ENCODE measurements around the gene ENOX1. TPM values are rescaled to one million over a fixed set of nuclear protein-coding genes. Genes with fewer than 3 reads are reported as not detected.

ENOX1 gene
- total RNA-seq, 1 experiment from 2014 or later, result 0.35 TPM

DNA sequence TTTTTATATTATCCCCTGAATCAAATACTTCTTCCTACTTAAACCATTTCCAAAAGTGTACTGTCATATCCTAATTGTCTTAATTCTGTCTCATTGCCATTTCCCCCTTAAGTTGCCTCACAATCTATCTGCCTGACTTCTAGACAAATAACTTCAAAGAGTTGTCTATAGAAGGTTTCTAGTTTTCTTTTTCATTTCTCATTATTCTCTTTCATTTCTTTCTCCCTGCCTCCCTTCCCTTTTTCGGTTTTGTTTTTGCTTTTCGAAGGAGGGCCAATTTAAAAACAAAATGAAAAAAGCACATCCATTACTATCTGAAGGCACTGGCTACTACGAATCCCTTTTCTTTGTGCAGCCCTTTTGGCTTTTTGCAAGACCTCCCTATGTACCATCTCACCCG is 396.2 kb downstream of the ENOX1 start:
- no peak overlapping the region for H3K4me2 ChIP-seq
- ChIA-PET CTCF (no interaction called here), POLR2A (ENCODE audit: unreplicated experiment) (no interaction called here)
- intact Hi-C loops (cut with micrococcal nuclease; ENCODE audit: unreplicated experiment), result no loop called here
- H3K9me3 ChIP-seq (ENCODE audit: insufficient read depth, low read depth), result no peaks in the 10 kb centered on the region
- no peak for DNase-seq
- H3K79me2 ChIP-seq (ENCODE audit: low read depth), result no peaks in the 10 kb centered on the region
- BruUV-seq (replicated peaks), result no TSS peak
- H3F3A ChIP-seq (ENCODE audit: insufficient read depth, low read depth), result peaks cover 5% of the 10 kb centered on the region; the same call in 1 of the 2 replicates
- H3K4me1 ChIP-seq (replicated peaks; ENCODE audit: insufficient read depth), result peaks cover 28% of the 10 kb centered on the region
- no peak overlapping the region for H3K27ac ChIP-seq
- no peaks in the 10 kb centered on the region for H3K9me2 ChIP-seq (ENCODE audit: insufficient read depth)
- H2AFZ ChIP-seq, result no peak overlapping the region
- H3K27me3 ChIP-seq (ENCODE audit: insufficient read depth, low read depth), result no peaks in the 10 kb centered on the region
- no peaks in the 10 kb centered on the region for H3K36me3 ChIP-seq (ENCODE audit: low read depth)
- no peaks in the 10 kb centered on the region for H4K20me1 ChIP-seq (ENCODE audit: insufficient read depth)
- no peak overlapping the region for H3K4me3 ChIP-seq
- TF ChIP-seq EZH2 (IDR thresholded peaks at IDR 0.05; ENCODE audit: low read depth), result no peak
- TF ChIP-seq, protein P1, sequence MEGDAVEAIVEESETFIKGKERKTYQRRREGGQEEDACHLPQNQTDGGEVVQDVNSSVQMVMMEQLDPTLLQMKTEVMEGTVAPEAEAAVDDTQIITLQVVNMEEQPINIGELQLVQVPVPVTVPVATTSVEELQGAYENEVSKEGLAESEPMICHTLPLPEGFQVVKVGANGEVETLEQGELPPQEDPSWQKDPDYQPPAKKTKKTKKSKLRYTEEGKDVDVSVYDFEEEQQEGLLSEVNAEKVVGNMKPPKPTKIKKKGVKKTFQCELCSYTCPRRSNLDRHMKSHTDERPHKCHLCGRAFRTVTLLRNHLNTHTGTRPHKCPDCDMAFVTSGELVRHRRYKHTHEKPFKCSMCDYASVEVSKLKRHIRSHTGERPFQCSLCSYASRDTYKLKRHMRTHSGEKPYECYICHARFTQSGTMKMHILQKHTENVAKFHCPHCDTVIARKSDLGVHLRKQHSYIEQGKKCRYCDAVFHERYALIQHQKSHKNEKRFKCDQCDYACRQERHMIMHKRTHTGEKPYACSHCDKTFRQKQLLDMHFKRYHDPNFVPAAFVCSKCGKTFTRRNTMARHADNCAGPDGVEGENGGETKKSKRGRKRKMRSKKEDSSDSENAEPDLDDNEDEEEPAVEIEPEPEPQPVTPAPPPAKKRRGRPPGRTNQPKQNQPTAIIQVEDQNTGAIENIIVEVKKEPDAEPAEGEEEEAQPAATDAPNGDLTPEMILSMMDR (conservative IDR thresholded peaks at IDR 0.05), result no peak

DNA sequence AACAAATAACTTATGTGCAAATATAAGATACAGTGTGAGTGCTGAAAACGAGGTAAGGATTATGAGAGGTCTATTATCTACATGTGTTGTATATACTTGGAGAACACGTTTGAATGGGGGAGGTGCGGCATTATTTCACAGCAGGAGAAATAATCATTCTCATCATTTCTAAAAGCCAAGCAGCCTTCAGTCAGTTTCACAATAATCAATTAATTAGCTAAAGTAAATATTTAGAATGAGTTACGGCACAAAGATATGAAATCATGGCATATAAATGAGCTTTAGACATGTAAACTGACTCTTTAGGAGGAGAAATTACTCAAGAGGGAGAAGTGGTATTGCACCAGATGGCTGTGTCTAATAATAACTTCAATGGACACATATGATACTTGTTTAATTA is 396.8 kb downstream of the ENOX1 start:
- no peaks in the 10 kb centered on the region for H3K9me3 ChIP-seq (ENCODE audit: insufficient read depth, low read depth)
- no peak for DNase-seq
- intact Hi-C loops (cut with micrococcal nuclease; ENCODE audit: unreplicated experiment), result no loop called here
- no peaks in the 10 kb centered on the region for H3K36me3 ChIP-seq (ENCODE audit: low read depth)
- H3K9me2 ChIP-seq (ENCODE audit: insufficient read depth), result no peaks in the 10 kb centered on the region
- peaks cover 5% of the 10 kb centered on the region; the same call in 1 of the 2 replicates for H3F3A ChIP-seq (ENCODE audit: insufficient read depth, low read depth)
- no peak overlapping the region for H3K4me3 ChIP-seq
- no peak overlapping the region for H2AFZ ChIP-seq
- ChIA-PET POLR2A (ENCODE audit: unreplicated experiment) (no interaction called here), CTCF (no interaction called here)
- H3K4me2 ChIP-seq, result no peak overlapping the region
- H3K27me3 ChIP-seq (ENCODE audit: insufficient read depth, low read depth), result no peaks in the 10 kb centered on the region
- H3K27ac ChIP-seq, result no peak overlapping the region
- TF ChIP-seq, protein P1 (conservative IDR thresholded peaks at IDR 0.05), result no peak
- TF ChIP-seq EZH2 (IDR thresholded peaks at IDR 0.05; ENCODE audit: low read depth), result no peak
- no peaks in the 10 kb centered on the region for H4K20me1 ChIP-seq (ENCODE audit: insufficient read depth)
- no TSS peak for BruUV-seq (replicated peaks)
- H3K79me2 ChIP-seq (ENCODE audit: low read depth), result no peaks in the 10 kb centered on the region
- peaks cover 28% of the 10 kb centered on the region for H3K4me1 ChIP-seq (replicated peaks; ENCODE audit: insufficient read depth)

DNA sequence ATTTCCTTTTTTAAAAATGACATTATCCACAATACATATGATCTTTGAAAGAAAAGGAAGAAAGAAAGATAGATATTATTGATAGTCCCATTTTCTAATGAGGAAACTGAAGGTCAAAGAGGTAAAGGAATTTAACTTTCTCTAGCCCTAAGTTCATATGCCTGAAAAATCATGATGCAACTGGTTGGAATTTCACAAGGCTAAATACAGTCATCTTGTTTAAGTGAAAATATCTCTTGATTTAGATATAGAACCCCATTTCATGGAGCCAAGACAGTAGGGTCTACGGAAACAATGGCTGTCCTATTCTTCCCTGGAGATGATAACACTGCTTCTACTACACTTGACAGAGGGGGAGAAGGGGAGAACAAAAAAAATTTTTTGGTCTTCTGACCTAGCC is 397.2 kb downstream of the ENOX1 start:
- intact Hi-C loops (cut with micrococcal nuclease; ENCODE audit: unreplicated experiment), result no loop called here
- no peaks in the 10 kb centered on the region for H3K27me3 ChIP-seq (ENCODE audit: insufficient read depth, low read depth)

More for the DNA sequence above, 397.2 kb downstream of the ENOX1 start:
- no peak overlapping the region for H3K4me2 ChIP-seq
- no peak overlapping the region for H3K4me3 ChIP-seq
- H3K36me3 ChIP-seq (ENCODE audit: low read depth), result no peaks in the 10 kb centered on the region
- H3F3A ChIP-seq (ENCODE audit: insufficient read depth, low read depth), result peaks cover 5% of the 10 kb centered on the region; the same call in 1 of the 2 replicates
- TF ChIP-seq, protein P1 (conservative IDR thresholded peaks at IDR 0.05), result no peak
- TF ChIP-seq EZH2 (IDR thresholded peaks at IDR 0.05; ENCODE audit: low read depth), result no peak
- ChIA-PET POLR2A (ENCODE audit: unreplicated experiment) (no interaction called here), CTCF (no interaction called here)
- DNase-seq, result no peak
- no peaks in the 10 kb centered on the region for H3K79me2 ChIP-seq (ENCODE audit: low read depth)
- H3K9me3 ChIP-seq (ENCODE audit: insufficient read depth, low read depth), result no peaks in the 10 kb centered on the region
- BruUV-seq (replicated peaks), result no TSS peak
- H3K27ac ChIP-seq, result peak overlapping the region; percentile 77
- no peak overlapping the region for H2AFZ ChIP-seq
- H3K4me1 ChIP-seq (replicated peaks; ENCODE audit: insufficient read depth), result peaks cover 28% of the 10 kb centered on the region
- no peaks in the 10 kb centered on the region for H3K9me2 ChIP-seq (ENCODE audit: insufficient read depth)
- no peaks in the 10 kb centered on the region for H4K20me1 ChIP-seq (ENCODE audit: insufficient read depth)
